Choroid plexus epithelial cell (primary cell): ENCODE data around the gene ZFP14.
"Not testable (repeated sequence)": the region's sequence is repeated elsewhere in the genome, so short reads cannot be mapped to it uniquely, and the experiment has no call there.

Experiments used
- DNase-seq: peaks from one replicate; pipeline ENCODE4 v3.0.0-alpha.2; 2010; ENCODE audit warnings: low read depth
- H3K4me3 ChIP-seq: 2 replicates; pipeline ENCODE4 v1.5.1; 2011; ENCODE audit warnings: low read depth, mild to moderate bottlenecking, control low read depth, low read length, moderate library complexity
- TF ChIP-seq, protein P1 (sequence below): conservative IDR thresholded peaks from 2 replicates; pipeline ENCODE4 v1.5.1; 2011; ENCODE audit warnings: low read depth, mild to moderate bottlenecking, control low read depth, inconsistent platforms, low read length, moderate library complexity

ZFP14 gene

GRCh38 chr19:36330216-36330615 lies 48.8 kb downstream of the ZFP14 start:
- TF ChIP-seq, protein P1, sequence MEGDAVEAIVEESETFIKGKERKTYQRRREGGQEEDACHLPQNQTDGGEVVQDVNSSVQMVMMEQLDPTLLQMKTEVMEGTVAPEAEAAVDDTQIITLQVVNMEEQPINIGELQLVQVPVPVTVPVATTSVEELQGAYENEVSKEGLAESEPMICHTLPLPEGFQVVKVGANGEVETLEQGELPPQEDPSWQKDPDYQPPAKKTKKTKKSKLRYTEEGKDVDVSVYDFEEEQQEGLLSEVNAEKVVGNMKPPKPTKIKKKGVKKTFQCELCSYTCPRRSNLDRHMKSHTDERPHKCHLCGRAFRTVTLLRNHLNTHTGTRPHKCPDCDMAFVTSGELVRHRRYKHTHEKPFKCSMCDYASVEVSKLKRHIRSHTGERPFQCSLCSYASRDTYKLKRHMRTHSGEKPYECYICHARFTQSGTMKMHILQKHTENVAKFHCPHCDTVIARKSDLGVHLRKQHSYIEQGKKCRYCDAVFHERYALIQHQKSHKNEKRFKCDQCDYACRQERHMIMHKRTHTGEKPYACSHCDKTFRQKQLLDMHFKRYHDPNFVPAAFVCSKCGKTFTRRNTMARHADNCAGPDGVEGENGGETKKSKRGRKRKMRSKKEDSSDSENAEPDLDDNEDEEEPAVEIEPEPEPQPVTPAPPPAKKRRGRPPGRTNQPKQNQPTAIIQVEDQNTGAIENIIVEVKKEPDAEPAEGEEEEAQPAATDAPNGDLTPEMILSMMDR, result no peak
- DNase-seq, result no peak
- no peak overlapping the region for H3K4me3 ChIP-seq

GRCh38 chr19:36329534-36329933 lies 49.5 kb downstream of the ZFP14 start:
- H3K4me3 ChIP-seq, result not testable (repeated sequence)

DNA sequence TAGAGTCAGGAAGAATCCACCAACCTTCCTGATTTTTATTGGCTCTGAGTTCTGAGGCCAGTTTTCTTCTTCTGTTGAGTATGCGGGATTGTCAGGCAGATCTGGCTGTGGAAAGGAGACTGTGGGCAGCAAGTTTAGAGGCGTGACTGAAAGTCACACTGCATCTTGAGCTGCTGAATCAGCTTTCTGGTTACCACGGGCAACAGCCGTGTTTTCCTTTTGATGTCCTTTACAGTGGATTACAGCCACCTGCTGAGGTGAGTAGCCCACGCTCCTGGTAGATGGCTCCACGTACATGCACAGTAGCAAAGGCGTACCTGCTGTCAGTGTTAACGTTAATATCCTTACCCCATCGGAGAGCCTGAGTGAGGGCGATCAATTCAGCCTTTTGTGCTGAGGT lies 52.4 kb downstream of the ZFP14 start:
- DNase-seq, H3K4me3 ChIP-seq: not testable (repeated sequence)

More at GRCh38 chr19:36329534-36329933, 49.5 kb downstream of the ZFP14 start:
- not testable (repeated sequence) for DNase-seq

DNA sequence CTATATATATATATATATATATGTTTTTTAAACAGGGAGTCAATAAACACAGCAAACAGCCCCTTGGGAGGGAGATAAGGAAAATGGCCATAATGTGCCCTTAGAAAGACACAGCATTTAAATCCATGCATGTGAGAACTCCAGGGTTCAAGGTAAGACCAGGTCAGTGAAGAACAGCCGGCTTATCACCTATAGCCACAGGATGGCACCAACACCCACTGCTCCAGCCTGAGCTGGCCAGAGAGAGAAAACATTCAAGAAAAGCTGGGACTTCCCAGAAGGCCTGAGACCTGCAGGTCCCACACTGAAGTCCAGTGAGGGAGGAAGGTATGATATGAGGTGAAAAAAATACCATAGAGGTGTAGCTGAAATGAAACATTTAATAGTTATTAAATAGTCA lies 63.8 kb downstream of the ZFP14 start:
- DNase-seq, H3K4me3 ChIP-seq: not testable (repeated sequence)

GRCh38 chr19:36314053-36314452 lies 64.9 kb downstream of the ZFP14 start:
- H3K4me3 ChIP-seq, DNase-seq: not testable (repeated sequence)

- H3K4me3 ChIP-seq, DNase-seq: not testable (repeated sequence)
Measured at GRCh38 chr19:36311098-36311760, 67.8 kb downstream of the ZFP14 start.

DNA sequence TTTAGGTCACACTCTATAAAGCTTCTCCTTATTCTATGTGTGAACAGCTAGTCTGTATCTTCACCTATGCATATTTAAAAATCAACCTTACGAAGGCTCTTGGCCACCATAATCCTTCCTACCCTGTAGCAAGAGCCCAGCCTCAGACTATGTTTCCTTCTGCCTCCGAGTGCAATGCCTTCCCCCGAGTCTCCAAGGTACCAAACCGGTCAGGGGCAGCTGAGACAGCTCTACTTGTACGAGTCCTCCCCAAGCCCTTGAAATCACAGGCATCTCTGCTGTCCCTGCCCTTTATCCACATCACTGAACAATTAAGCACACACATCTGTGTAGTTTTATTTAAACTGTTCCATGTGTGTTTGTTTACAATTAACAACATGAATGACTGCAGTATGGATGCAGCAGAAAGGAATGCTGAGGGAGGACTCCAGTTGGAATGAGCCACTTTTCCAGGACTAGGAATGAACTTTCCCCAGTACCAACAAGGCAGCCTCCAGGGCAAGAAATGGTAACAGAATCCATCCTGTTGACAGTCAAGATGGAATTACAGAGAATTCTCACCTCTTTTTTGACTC lies 68.5 kb downstream of the ZFP14 start:
- H3K4me3 ChIP-seq, DNase-seq: not testable (repeated sequence)

DNA sequence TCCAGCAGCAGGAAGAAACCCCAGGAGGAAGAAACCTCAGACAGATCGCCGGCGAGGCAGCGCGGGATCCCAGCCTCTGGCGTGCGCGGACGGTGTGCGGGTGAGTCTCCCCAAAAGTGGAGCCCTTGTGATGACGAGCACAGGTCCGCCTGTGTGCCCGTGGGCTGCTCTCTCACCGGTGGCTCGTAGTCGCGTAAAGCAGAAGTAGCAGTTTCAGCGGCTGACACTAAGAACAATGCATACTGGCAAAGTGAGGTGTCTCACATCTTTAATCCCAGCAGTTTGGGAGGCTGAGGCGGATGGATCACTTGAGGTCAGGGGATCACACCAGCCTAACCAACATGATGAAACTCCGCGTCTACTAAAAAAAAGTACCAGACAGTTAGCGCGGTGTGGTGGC lies 69.2 kb downstream of the ZFP14 start:
- H3K4me3 ChIP-seq, DNase-seq: not testable (repeated sequence)

- not testable (repeated sequence) for DNase-seq, H3K4me3 ChIP-seq
Measured at GRCh38 chr19:36309309-36309708, 69.7 kb downstream of the ZFP14 start.

DNA sequence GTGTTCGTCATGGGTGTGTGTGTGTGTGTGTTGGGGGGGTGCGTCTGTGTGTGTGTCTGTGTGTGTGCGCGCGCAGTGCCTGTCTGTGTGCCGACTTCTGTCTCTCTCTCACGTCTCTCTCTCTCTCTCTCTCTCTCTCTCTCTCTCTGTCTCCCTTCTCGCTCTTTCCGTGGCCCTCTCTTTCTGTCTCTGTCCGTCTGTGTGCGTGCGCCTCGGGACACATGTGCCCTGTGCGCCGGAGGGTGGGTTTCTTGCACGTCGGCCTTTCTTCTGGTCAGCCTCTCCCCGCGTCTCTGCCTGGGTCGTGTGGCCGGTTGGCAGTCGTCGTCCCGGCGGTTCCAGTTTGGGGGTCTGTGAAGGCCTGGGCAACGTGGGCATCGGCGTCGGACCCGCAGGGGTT lies 86.7 kb downstream of the ZFP14 start:
- H3K4me3 ChIP-seq, DNase-seq: not testable (repeated sequence)
